ENCODE measurements around the gene RAB3C. TPM values are rescaled to one million over a fixed set of nuclear protein-coding genes. Genes with fewer than 3 reads are reported as not detected.

Gene RAB3C
- total and polyA plus RNA-seq, 12 donors, result 0.08 to 4.9 (median 0.37) TPM

- H3K4me3 ChIP-seq, result no peak overlapping the region
- intact Hi-C loops (cut with DNase I), result no loop called here
Observed at GRCh38 chr5:58615972-58616371, 33.1 kb downstream of the RAB3C start.

GRCh38 chr5:58617241-58617640 lies 34.4 kb downstream of the RAB3C start:
- ATAC-seq (no peak), DNase-seq (no peak)
- no peaks in the 10 kb centered on the region for H3K27me3 ChIP-seq
- TF ChIP-seq CTCF (IDR thresholded peaks at IDR 0.05), result no peak
- H3K36me3 ChIP-seq, result no peaks in the 10 kb centered on the region
- intact Hi-C loops (cut with DNase I), result no loop called here
- no peaks in the 10 kb centered on the region for H3K9me3 ChIP-seq
- no peak overlapping the region for H3K27ac ChIP-seq
- peaks cover 0 to 6% (median 2%) of the 10 kb centered on the region in 9 donors for H3K4me1 ChIP-seq
- H3K4me3 ChIP-seq, result no peak overlapping the region
- WGBS, 2 donors, result 78% methylated on average over 1 of the region's 1 CpG

More at GRCh38 chr5:58615972-58616371, 33.1 kb downstream of the RAB3C start:
- peaks cover 0 to 6% (median 0%) of the 10 kb centered on the region in 11 donors for H3K9me3 ChIP-seq
- DNase-seq (no peak), ATAC-seq (no peak)
- H3K4me1 ChIP-seq, result no peaks in the 10 kb centered on the region
- H3K36me3 ChIP-seq, result no peaks in the 10 kb centered on the region
- no peaks in the 10 kb centered on the region for H3K27me3 ChIP-seq
- H3K27ac ChIP-seq, result no peak overlapping the region
- TF ChIP-seq CTCF (IDR thresholded peaks at IDR 0.05), result no peak

GRCh38 chr5:58620336-58620735 lies 37.5 kb downstream of the RAB3C start:
- Histone ChIP-seq H3K27me3 (no peaks in the 10 kb centered on the region), H3K9me3 (no peaks in the 10 kb centered on the region), H3K27ac (no peak overlapping the region), H3K4me3 (no peak overlapping the region), H3K4me1 (peaks cover 0 to 18% (median 15%) of the 10 kb centered on the region in 9 donors), H3K36me3 (no peaks in the 10 kb centered on the region)
- intact Hi-C loops (cut with DNase I), result no loop called here
- 92 to 95% methylated on average over 1 of the region's 1 CpG for WGBS, 2 donors
- TF ChIP-seq CTCF (IDR thresholded peaks at IDR 0.05), result no peak
- DNase-seq (no peak), ATAC-seq (no peak)

GRCh38 chr5:58622936-58623871 lies 40.3 kb downstream of the RAB3C start:
- intact Hi-C loops (cut with DNase I), result no loop called here
- TF ChIP-seq CTCF (IDR thresholded peaks at IDR 0.05), result no peak
- Histone ChIP-seq H3K4me3 (no peak overlapping the region), H3K27me3 (no peaks in the 10 kb centered on the region), H3K27ac (no peak overlapping the region), H3K36me3 (no peaks in the 10 kb centered on the region), H3K4me1 (peaks cover 0 to 18% (median 15%) of the 10 kb centered on the region in 9 donors), H3K9me3 (no peaks in the 10 kb centered on the region)
- no peak for ATAC-seq
- no peak for DNase-seq
- 56 to 59% methylated on average over 3 of the region's 3 CpGs for WGBS, 2 donors

Measured in heart right ventricle (tissue), 16 donors.